Left renal cortex interstitium (tissue), 4 donors: ENCODE data around the gene ZNF443. TPM values are rescaled to one million over a fixed set of nuclear protein-coding genes. Genes with fewer than 3 reads are reported as not detected.
"Not testable (repeated sequence)": the region's sequence is repeated elsewhere in the genome, so short reads cannot be mapped to it uniquely, and the experiment has no call there.

Experiments used
- DNase-seq, 4 donors: peaks; one replicate each; pipeline ENCODE4 v3.0.0-alpha.2; 2013; ENCODE audit warnings: low read depth in 4 of 4, low spot score in 2 of 4, missing footprints in 1 of 4
- polyA plus RNA-seq, 4 donors: library from polyadenylated mRNA; unstranded; fragments of 120-200 nt; gene quantifications; one replicate each; pipeline ENCODE4 v1.2.1, GENCODE V29; 2013; ENCODE audit not compliant: insufficient read length in 4 of 4

ZNF443 gene
- polyA plus RNA-seq, 4 donors: 9.2 to 12.4 (median 10.5) TPM

- DNase-seq: no peak
These were observed 15.5 kb downstream of the ZNF443 start for GRCh38 chr19:12425236-12425887.

GRCh38 chr19:12417273-12417672 lies 23.5 kb downstream of the ZNF443 start:
- DNase-seq: not testable (repeated sequence)

DNA sequence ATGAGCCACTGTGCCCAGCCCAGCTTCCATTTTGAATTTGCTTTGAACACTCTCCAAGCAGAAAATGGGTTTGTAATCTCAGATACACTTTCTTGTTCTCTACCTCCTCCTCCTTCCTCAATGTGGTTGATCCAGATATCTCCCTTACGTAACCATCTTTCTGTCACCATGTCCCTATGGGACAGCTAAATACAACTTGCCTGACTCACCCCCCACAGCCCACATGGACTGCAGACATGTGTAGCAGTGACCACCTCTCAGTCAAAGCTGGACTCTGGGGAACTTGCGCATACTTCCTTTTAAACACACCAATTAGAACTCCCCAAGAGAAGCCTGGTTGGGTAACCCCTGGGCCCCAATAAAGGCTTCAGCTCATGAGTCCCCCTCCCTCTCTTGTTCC lies 28.9 kb downstream of the ZNF443 start:
- no peak for DNase-seq

DNA sequence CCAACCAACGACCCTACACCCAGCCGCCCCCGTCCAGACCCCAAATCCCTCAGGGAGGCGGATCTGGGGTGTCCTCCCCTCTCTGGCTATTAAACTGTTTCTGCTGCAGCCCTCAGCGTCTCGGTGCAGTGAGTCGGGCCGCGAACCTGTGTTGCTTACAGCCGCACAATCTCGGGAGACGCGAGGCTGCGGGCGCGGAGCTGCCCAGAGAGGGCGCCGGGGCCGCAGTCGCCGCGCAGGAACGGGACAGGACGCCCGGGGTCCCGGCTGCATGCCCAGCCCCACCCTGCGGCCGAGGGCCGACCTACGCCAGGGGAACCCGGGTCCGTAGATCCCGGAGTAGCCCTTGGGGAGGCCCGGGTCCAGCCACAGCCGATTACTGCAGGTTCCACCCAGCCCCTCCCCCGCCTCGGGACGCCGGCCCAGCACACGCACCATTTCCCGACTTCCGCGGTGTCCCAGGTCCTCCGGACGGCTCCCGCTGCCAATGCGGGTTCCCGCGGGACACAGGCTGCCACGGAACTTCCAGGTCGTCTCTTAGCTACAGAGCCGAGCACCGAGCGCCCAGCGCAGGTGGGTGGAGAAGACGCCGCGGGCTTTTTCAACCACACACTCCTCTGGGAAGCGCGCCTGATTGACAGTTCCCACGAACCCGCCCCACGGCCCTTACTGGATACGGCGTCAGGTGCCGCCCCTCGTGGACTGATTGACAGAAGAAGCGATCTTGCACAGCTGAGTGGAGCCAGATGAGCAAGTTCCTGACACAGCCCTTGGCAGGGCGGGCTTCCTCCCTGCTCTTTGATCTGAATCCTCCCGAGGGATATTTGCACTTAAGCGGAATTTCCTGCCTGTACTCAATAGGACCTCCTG lies 40.0 kb downstream of the ZNF443 start, which contains the start of gene ZNF799:
ZNF799 (minus strand) TSS at position 639 of the 870 bp plus-strand sequence; CDS start at position 438, 201 bp downstream.
- peak; percentile 74 to 90 (median 80) for DNase-seq

GRCh38 chr19:12399901-12400632 lies 40.8 kb downstream of the ZNF443 start:
- peak in 1 of 4 donors; percentile 25 for DNase-seq

GRCh38 chr19:12391148-12391547 lies 49.7 kb downstream of the ZNF443 start:
- DNase-seq: not testable (repeated sequence)

GRCh38 chr19:12386365-12386764 lies 54.5 kb downstream of the ZNF443 start:
- DNase-seq: not testable (repeated sequence)

DNA sequence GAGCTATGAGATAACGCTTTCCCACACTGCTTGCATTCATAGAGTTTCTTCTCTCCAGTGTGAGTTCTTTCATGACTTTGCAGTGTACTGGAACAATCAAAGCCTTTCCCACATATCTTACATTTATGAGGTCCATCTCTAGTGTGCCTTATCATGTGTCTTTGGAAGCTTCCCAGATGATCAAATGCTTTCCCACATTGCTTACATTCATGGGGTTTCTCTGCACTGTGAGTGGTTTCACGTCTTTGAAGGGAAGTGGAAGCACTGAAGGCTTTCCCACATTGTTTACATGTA lies 60.4 kb downstream of the ZNF443 start:
- no peak for DNase-seq

DNA sequence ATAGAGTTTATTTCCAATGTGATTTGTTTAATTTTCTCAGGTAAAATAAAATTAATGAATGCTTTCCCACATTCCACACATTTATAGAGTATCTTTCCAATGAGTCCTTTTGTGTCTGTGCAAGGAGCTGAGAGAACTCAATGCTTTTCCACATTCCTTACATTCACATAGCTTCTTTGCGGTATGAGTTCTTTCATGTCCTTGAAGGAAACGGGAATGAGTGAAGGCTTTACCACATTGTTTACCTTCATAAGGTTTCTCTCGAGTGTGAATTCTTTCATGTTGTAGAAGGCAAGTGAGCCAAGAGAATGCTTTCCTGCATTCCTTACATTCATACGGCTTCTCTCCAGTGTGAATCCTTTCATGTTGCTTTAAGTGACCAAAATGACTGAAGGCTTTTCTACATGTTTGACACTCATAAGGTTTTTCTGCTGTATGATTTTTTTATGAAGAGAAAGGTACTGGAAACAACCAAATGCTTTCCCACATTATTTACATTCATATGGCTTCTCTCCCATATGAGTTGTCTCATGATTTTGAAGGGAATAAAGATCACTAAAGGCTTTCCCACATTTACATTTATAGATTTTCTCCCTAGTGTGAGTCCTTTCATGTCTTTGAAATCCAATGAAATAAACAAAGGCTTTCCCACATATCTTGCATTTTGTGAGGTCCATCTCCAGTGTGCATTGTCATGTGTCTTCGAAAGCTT lies 60.9 kb downstream of the ZNF443 start:
- DNase-seq: no peak

Other genes starting within 250 kb of the ZNF443 start
- 10 to 100 TPM; 47.3 to 60.3 (median 50.6) TPM for gene ZNF44, start 146.1 kb downstream of the ZNF443 start, polyA plus RNA-seq
- 1 to 10 TPM; 3.6 to 5.7 (median 4.4) TPM for gene ZNF563, start 107.4 kb downstream of the ZNF443 start, polyA plus RNA-seq
- gene ZNF442, start 75.3 kb downstream of the ZNF443 start, polyA plus RNA-seq: 1 to 10 TPM; 5.1 to 8.6 (median 6.9) TPM
- gene ZNF799, start 39.8 kb downstream of the ZNF443 start, polyA plus RNA-seq: 1 to 10 TPM; 6.2 to 9.2 (median 7.3) TPM
- gene ZNF709, start 43.8 kb upstream of the ZNF443 start, polyA plus RNA-seq: 1 to 10 TPM; 6.6 to 9.9 (median 8.1) TPM
- gene ZNF564, start 110.5 kb upstream of the ZNF443 start, polyA plus RNA-seq: 10 to 100 TPM; 11.1 to 14.6 (median 13.4) TPM
- 1 to 10 TPM; 3.5 to 6.4 (median 5.7) TPM for gene ZNF490, start 169.8 kb upstream of the ZNF443 start, polyA plus RNA-seq
- 10 to 100 TPM; 13.7 to 26.7 (median 20.9) TPM for gene ZNF791, start 169.9 kb upstream of the ZNF443 start, polyA plus RNA-seq
- 10 to 100 TPM; 23.6 to 35.9 (median 33.6) TPM for gene MAN2B1, start 225.7 kb upstream of the ZNF443 start, polyA plus RNA-seq
- 10 to 100 TPM; 12.0 to 30.5 (median 22.5) TPM for gene WDR83, start 225.8 kb upstream of the ZNF443 start, polyA plus RNA-seq
- 10 to 100 TPM; 72.6 to 98.7 (median 85.4) TPM for gene DHPS, start 240.9 kb upstream of the ZNF443 start, polyA plus RNA-seq
- gene GNG14, start 247.0 kb upstream of the ZNF443 start, polyA plus RNA-seq: under 1 TPM in 1 of 4 donors, not detected in 3; 0.49 TPM